ENCODE data around the gene ARHGAP18.
A peak's percentile ranks its signal among the peaks of the same experiment; 100 is the strongest.

The ARHGAP18 gene

DNA sequence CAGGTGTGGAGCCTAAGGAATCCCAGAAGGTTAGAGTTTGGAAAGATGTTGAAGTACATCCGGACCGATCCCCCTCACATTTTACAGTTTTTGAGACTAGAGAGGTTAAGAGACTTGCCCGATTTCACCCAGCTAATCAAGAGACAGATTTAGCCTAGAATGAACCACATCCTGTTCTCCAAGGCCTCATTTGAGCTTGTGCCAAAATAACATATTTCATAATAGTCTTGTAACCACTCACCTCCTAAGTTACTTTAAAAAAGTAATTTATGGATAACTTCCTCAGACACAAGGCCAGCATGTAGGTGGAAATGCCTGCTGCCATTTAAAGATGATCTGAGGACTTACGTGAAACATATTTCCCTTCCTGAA, 39.8 kb upstream of the ARHGAP18 start:
- Histone ChIP-seq H3K79me2 (ENCODE audit: control insufficient read depth, low read length) (no peaks in the 10 kb centered on the region), H3K4me3 (ENCODE audit: low read length) (peak overlapping the region; percentile 38), H3K27ac (ENCODE audit: low read depth, low read length) (no peak overlapping the region), H3K4me2 (ENCODE audit: low read length) (peak overlapping the region; percentile 67), H3K9me2 (replicated peaks; ENCODE audit: control insufficient read depth, low read length) (no peaks in the 10 kb centered on the region), H3K9me3 (ENCODE audit: control insufficient read depth, insufficient read depth, low read length) (no peaks in the 10 kb centered on the region), H3F3A (ENCODE audit: control insufficient read depth, insufficient read depth) (peaks cover 9% of the 10 kb centered on the region; the same call in 1 of the 2 replicates), H3K4me1 (ENCODE audit: control insufficient read depth, low read length) (peaks cover 26% of the 10 kb centered on the region), H3K36me3 (ENCODE audit: control insufficient read depth, low read length) (no peaks in the 10 kb centered on the region), H3K27me3 (ENCODE audit: control insufficient read depth, low read length) (no peaks in the 10 kb centered on the region), H4K20me1 (ENCODE audit: control insufficient read depth, insufficient read depth, low read depth, low read length) (no peaks in the 10 kb centered on the region)
- TF ChIP-seq EZH2phosphoT487 (IDR thresholded peaks at IDR 0.05; ENCODE audit: borderline replicate concordance, low read length), result no peak
- TF ChIP-seq, protein P1, sequence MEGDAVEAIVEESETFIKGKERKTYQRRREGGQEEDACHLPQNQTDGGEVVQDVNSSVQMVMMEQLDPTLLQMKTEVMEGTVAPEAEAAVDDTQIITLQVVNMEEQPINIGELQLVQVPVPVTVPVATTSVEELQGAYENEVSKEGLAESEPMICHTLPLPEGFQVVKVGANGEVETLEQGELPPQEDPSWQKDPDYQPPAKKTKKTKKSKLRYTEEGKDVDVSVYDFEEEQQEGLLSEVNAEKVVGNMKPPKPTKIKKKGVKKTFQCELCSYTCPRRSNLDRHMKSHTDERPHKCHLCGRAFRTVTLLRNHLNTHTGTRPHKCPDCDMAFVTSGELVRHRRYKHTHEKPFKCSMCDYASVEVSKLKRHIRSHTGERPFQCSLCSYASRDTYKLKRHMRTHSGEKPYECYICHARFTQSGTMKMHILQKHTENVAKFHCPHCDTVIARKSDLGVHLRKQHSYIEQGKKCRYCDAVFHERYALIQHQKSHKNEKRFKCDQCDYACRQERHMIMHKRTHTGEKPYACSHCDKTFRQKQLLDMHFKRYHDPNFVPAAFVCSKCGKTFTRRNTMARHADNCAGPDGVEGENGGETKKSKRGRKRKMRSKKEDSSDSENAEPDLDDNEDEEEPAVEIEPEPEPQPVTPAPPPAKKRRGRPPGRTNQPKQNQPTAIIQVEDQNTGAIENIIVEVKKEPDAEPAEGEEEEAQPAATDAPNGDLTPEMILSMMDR (IDR thresholded peaks at IDR 0.05; ENCODE audit: low read depth, low read length, poor library complexity, severe bottlenecking), result no peak

DNA sequence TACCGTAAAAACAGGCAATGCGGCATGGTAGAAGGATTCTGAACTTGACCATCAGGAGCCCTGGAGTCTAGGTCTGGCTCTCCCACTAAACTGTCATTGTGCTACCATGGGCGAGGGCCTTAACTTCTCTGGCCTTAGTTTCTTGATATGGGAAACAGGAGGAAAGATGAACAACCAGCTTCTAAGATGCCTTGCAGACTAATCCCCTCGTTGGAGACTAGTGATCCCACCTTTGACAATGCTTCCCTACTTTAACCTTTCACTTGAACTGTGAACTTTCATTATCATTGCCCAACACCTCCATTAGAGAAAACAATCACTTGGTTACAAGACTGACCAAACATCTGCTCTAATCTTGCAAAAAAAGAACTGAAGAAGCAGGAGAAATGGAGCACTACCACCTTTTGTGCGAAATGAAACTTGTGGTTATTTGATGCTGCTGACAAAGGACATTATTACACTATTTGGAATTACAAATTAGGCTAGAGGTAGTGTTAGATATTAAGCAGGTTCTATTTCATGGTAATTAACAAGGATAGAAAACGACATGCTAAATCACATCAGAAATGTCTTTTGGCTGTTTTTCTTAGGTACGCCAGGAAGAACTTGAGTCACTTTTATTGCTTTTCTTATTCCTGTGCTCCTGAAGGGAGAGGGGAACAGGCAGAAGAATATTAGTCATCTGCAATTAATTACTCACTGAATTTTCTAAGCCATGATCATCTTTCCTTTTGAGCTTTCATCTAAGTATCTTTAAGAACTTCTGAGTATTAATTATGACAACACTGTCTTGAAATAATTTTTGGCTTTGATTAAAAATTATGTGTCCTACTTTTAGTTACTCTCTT, 39.1 kb upstream of the ARHGAP18 start:
- Histone ChIP-seq H3K27me3 (ENCODE audit: control insufficient read depth, low read length) (no peaks in the 10 kb centered on the region), H3K9me2 (replicated peaks; ENCODE audit: control insufficient read depth, low read length) (no peaks in the 10 kb centered on the region), H3K4me2 (ENCODE audit: low read length) (peak overlapping the region; percentile 67), H3K4me1 (ENCODE audit: control insufficient read depth, low read length) (peaks cover 32% of the 10 kb centered on the region), H3K4me3 (ENCODE audit: low read length) (peak overlapping the region; percentile 38), H3K9me3 (ENCODE audit: control insufficient read depth, insufficient read depth, low read length) (no peaks in the 10 kb centered on the region), H3K27ac (ENCODE audit: low read depth, low read length) (no peak overlapping the region), H3F3A (ENCODE audit: control insufficient read depth, insufficient read depth) (peaks cover 9% of the 10 kb centered on the region; the same call in 1 of the 2 replicates), H3K79me2 (ENCODE audit: control insufficient read depth, low read length) (no peaks in the 10 kb centered on the region), H4K20me1 (ENCODE audit: control insufficient read depth, insufficient read depth, low read depth, low read length) (no peaks in the 10 kb centered on the region), H3K36me3 (ENCODE audit: control insufficient read depth, low read length) (no peaks in the 10 kb centered on the region)
- TF ChIP-seq EZH2phosphoT487 (IDR thresholded peaks at IDR 0.05; ENCODE audit: borderline replicate concordance, low read length), result no peak
- TF ChIP-seq, protein P1 (IDR thresholded peaks at IDR 0.05; ENCODE audit: low read depth, low read length, poor library complexity, severe bottlenecking), result no peak

DNA sequence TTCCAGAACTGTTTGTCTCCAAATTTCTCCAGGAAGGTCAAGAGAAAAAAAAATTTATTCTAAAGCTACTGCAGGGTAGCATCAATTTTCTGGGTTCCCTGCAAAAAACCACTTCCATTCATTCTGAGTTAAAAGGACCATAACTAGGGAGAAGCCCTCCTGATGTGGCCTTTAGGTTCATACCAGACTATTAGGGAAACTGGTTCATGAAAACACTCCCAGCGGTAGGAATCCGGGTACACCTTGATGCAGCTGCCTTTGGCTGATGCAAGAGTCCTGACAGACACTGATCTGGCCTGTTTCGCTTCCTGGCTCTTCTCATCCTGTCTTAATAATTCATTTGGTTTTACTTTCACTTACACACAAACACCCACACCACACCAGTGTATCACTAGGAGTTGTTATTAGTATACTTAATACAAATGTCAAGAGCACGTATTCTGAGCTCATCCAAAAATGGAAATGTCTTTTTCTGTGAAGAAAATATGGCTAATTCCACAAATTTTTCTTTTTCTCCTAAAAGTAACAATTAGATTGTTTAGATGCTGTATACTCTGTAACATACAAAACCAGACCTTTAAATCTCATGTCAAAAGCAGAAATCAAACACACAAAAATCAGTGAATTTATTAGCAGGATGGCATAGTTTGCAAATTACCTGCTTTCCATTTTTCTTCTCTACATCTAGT, 38.4 kb upstream of the ARHGAP18 start:
- Histone ChIP-seq H3K9me3 (ENCODE audit: control insufficient read depth, insufficient read depth, low read length) (no peaks in the 10 kb centered on the region), H3K9me2 (replicated peaks; ENCODE audit: control insufficient read depth, low read length) (no peaks in the 10 kb centered on the region), H4K20me1 (ENCODE audit: control insufficient read depth, insufficient read depth, low read depth, low read length) (no peaks in the 10 kb centered on the region), H3F3A (ENCODE audit: control insufficient read depth, insufficient read depth) (peaks cover 9% of the 10 kb centered on the region; the same call in 1 of the 2 replicates), H3K27me3 (ENCODE audit: control insufficient read depth, low read length) (no peaks in the 10 kb centered on the region), H3K4me2 (ENCODE audit: low read length) (peak overlapping the region; percentile 67), H3K4me1 (ENCODE audit: control insufficient read depth, low read length) (peaks cover 38% of the 10 kb centered on the region), H3K79me2 (ENCODE audit: control insufficient read depth, low read length) (no peaks in the 10 kb centered on the region), H3K27ac (ENCODE audit: low read depth, low read length) (no peak overlapping the region), H3K4me3 (ENCODE audit: low read length) (peak overlapping the region; percentile 38), H3K36me3 (ENCODE audit: control insufficient read depth, low read length) (no peaks in the 10 kb centered on the region)
- TF ChIP-seq, protein P1 (IDR thresholded peaks at IDR 0.05; ENCODE audit: low read depth, low read length, poor library complexity, severe bottlenecking), result no peak
